Breast epithelium (tissue), 3 donors: ENCODE data around the gene NAA38.

ENCODE experiments used
- POLR2A ChIP-seq: fragments of 450-650 bp; IDR thresholded peaks from one replicate; pipeline ENCODE4 v1.6.1; 2016; ENCODE audit warnings: antibody characterized with exemption, mild to moderate bottlenecking, moderate library complexity
- TF ChIP-seq, protein P1 (sequence below), 3 donors: fragments of 450-650 bp; IDR thresholded peaks; one replicate each; pipeline ENCODE4 v1.5.1; 2016 to 2017; ENCODE audit warnings: antibody characterized with exemption in 3 of 3, mild to moderate bottlenecking in 3 of 3, moderate library complexity in 3 of 3

DNA sequence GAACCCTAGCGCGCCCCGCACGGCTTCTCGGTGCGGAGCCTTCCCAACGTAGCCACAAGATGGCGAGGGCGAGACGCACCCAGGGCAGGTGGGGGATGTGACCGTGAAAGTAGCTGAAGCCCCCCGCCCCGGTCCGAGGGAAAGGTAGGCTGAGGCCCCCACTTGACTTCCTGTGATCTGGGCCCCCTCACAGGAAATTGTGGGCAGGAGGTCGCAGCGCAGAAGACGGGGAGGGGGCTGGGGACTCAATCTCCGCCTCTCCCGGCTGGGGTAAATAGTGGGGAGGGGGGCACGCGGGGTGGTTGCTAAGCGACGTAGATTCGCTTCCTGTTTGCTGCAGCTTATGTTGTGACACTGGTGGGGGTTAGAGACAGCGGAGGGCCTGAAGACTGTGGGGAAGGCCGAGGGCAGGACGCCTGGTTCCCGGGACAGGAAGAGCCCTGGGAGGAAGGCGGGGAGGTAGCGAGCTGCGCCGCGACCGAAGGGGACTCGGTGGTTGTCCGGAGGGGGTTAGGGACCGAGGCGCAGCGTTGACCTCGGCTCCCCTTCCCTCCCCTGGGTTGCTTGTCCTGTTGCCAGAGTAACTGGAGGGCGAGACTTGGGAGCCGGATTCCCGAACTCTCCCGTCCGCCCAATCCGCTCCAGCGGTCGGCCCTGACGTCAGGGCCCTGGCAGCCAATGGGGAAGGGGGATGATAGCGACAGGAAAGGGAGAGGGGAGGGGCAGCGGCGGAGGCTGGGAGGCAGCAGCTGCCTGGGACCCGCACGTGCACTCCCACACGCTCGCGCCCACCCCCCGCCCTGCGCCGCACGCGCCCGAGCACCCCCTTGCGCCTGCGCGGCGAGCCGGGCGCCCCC, 22.2 kb downstream of the NAA38 start:
- TF ChIP-seq, protein P1, sequence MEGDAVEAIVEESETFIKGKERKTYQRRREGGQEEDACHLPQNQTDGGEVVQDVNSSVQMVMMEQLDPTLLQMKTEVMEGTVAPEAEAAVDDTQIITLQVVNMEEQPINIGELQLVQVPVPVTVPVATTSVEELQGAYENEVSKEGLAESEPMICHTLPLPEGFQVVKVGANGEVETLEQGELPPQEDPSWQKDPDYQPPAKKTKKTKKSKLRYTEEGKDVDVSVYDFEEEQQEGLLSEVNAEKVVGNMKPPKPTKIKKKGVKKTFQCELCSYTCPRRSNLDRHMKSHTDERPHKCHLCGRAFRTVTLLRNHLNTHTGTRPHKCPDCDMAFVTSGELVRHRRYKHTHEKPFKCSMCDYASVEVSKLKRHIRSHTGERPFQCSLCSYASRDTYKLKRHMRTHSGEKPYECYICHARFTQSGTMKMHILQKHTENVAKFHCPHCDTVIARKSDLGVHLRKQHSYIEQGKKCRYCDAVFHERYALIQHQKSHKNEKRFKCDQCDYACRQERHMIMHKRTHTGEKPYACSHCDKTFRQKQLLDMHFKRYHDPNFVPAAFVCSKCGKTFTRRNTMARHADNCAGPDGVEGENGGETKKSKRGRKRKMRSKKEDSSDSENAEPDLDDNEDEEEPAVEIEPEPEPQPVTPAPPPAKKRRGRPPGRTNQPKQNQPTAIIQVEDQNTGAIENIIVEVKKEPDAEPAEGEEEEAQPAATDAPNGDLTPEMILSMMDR (IDR thresholded peaks at IDR 0.05): peak; percentile 61 to 92 (median 78)
- peak; percentile 85 for TF ChIP-seq POLR2A
